ENCODE data around the gene ZNF616. TPM values are rescaled to one million over a fixed set of nuclear protein-coding genes. Genes with fewer than 3 reads are reported as not detected.

Gene ZNF616
- polyA plus RNA-seq, 1 of the 3 experiments (the other 2 are of a cell fraction): 1.5 TPM

DNA sequence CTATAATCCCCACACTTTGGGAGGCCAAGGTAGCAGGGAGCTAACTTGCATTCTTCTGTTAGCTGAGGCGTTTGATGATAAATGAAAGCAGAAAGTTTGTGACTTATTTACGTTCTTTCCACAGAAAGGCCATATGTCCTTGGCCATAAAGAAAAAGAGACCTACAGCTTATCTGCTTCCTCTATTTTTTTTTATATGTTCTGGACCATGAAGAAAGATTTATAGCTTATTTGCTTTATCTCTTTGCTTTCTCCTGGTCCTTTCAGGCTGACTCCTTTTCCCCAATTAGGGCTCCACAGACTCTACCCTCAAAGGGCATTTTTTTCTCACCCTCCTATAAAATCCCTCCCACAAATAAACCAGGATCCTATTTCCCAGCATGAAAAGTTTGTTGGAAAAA, 1.5 kb upstream of the ZNF616 start:
- Histone ChIP-seq H3K27ac (ENCODE audit: low read depth in 2 of 2, low read length in 1 of 2) (no peak overlapping the region), H3K9ac (no peak overlapping the region), H3F3A (replicated peaks; ENCODE audit: insufficient read depth) (peaks cover 13% of the 10 kb centered on the region), H3K9me2 (no peaks in the 10 kb centered on the region), H3K4me3 (ENCODE audit: low read depth in 2 of 2, low read length in 1 of 2) (no peak overlapping the region), H4K20me1 (ENCODE audit: insufficient read depth) (no peaks in the 10 kb centered on the region), H3K79me2 (ENCODE audit: insufficient read depth) (peaks cover 23% of the 10 kb centered on the region), H2AFZ (ENCODE audit: low read depth) (no peak overlapping the region), H3K27me3 (ENCODE audit: insufficient read depth) (no peaks in the 10 kb centered on the region), H3K4me1 (ENCODE audit: control insufficient read depth in 1 of 2, insufficient read depth in 2 of 2, low read depth in 1 of 2, low read length in 1 of 2) (peaks cover 0 to 9% of the 10 kb centered on the region in 2 experiments; a peak in 2 of 4 replicates), H3K36me3 (replicated peaks in 1 of 2; ENCODE audit: control insufficient read depth in 1 of 2, insufficient read depth in 2 of 2, low read length in 1 of 2) (peaks cover 0 to 9% of the 10 kb centered on the region in 2 experiments), H3K4me2 (no peak overlapping the region), H3K9me3 (peaks cover 5% of the 10 kb centered on the region; the same call in 1 of the 2 replicates)
- 75% methylated on average over 2 of the region's 2 CpGs for WGBS (ENCODE audit: low lambda C conversion rate)
- ChIA-PET POLR2A (no interaction called here), CTCF (no interaction called here)
- no peak for DNase-seq
- TF ChIP-seq JUND (IDR thresholded peaks at IDR 0.05): no peak
- TF ChIP-seq EZH2phosphoT487 (IDR thresholded peaks at IDR 0.05; ENCODE audit: borderline replicate concordance, low read depth): no peak
- no peak for TF ChIP-seq FOSL2 (IDR thresholded peaks at IDR 0.05; ENCODE audit: borderline replicate concordance, low read depth)
- TF ChIP-seq YY1 (IDR thresholded peaks at IDR 0.05; ENCODE audit: low read depth): no peak
- TF ChIP-seq, protein P1, sequence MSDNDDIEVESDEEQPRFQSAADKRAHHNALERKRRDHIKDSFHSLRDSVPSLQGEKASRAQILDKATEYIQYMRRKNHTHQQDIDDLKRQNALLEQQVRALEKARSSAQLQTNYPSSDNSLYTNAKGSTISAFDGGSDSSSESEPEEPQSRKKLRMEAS (IDR thresholded peaks at IDR 0.05; ENCODE audit: low read depth): no peak
- no peak for TF ChIP-seq RCOR1 (IDR thresholded peaks at IDR 0.05; ENCODE audit: low read length)
- TF ChIP-seq RFX5 (IDR thresholded peaks at IDR 0.05; ENCODE audit: low read length): no peak
- TF ChIP-seq, protein P2, sequence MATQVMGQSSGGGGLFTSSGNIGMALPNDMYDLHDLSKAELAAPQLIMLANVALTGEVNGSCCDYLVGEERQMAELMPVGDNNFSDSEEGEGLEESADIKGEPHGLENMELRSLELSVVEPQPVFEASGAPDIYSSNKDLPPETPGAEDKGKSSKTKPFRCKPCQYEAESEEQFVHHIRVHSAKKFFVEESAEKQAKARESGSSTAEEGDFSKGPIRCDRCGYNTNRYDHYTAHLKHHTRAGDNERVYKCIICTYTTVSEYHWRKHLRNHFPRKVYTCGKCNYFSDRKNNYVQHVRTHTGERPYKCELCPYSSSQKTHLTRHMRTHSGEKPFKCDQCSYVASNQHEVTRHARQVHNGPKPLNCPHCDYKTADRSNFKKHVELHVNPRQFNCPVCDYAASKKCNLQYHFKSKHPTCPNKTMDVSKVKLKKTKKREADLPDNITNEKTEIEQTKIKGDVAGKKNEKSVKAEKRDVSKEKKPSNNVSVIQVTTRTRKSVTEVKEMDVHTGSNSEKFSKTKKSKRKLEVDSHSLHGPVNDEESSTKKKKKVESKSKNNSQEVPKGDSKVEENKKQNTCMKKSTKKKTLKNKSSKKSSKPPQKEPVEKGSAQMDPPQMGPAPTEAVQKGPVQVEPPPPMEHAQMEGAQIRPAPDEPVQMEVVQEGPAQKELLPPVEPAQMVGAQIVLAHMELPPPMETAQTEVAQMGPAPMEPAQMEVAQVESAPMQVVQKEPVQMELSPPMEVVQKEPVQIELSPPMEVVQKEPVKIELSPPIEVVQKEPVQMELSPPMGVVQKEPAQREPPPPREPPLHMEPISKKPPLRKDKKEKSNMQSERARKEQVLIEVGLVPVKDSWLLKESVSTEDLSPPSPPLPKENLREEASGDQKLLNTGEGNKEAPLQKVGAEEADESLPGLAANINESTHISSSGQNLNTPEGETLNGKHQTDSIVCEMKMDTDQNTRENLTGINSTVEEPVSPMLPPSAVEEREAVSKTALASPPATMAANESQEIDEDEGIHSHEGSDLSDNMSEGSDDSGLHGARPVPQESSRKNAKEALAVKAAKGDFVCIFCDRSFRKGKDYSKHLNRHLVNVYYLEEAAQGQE (IDR thresholded peaks at IDR 0.05; ENCODE audit: low read depth, low read length): no peak
- TF ChIP-seq, protein P3, sequence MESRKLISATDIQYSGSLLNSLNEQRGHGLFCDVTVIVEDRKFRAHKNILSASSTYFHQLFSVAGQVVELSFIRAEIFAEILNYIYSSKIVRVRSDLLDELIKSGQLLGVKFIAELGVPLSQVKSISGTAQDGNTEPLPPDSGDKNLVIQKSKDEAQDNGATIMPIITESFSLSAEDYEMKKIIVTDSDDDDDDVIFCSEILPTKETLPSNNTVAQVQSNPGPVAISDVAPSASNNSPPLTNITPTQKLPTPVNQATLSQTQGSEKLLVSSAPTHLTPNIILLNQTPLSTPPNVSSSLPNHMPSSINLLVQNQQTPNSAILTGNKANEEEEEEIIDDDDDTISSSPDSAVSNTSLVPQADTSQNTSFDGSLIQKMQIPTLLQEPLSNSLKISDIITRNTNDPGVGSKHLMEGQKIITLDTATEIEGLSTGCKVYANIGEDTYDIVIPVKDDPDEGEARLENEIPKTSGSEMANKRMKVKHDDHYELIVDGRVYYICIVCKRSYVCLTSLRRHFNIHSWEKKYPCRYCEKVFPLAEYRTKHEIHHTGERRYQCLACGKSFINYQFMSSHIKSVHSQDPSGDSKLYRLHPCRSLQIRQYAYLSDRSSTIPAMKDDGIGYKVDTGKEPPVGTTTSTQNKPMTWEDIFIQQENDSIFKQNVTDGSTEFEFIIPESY (IDR thresholded peaks at IDR 0.05; ENCODE audit: borderline replicate concordance, low read depth): no peak
- TF ChIP-seq SMC3 (IDR thresholded peaks at IDR 0.05; ENCODE audit: low read depth, low read length): no peak
- TF ChIP-seq CHD2 (IDR thresholded peaks at IDR 0.05; ENCODE audit: low read length, partially characterized antibody): no peak
- TF ChIP-seq, protein P4, sequence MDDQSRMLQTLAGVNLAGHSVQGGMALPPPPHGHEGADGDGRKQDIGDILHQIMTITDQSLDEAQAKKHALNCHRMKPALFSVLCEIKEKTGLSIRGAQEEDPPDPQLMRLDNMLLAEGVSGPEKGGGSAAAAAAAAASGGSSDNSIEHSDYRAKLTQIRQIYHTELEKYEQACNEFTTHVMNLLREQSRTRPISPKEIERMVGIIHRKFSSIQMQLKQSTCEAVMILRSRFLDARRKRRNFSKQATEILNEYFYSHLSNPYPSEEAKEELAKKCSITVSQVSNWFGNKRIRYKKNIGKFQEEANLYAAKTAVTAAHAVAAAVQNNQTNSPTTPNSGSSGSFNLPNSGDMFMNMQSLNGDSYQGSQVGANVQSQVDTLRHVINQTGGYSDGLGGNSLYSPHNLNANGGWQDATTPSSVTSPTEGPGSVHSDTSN (IDR thresholded peaks at IDR 0.05): no peak
- no peak for TF ChIP-seq FOXM1 (IDR thresholded peaks at IDR 0.05; ENCODE audit: low read depth)

Data from SK-N-SH (cell line).